Fibroblast of peridontal ligament (primary cell): ENCODE measurements around the gene ABCA7.
A peak's percentile ranks its signal among the peaks of the same experiment; 100 is the strongest.

Experiments
- DNase-seq: peaks from one replicate; pipeline ENCODE4 v3.0.0-alpha.2; 2010; ENCODE audit errors: extremely low read depth

Gene ABCA7

DNA sequence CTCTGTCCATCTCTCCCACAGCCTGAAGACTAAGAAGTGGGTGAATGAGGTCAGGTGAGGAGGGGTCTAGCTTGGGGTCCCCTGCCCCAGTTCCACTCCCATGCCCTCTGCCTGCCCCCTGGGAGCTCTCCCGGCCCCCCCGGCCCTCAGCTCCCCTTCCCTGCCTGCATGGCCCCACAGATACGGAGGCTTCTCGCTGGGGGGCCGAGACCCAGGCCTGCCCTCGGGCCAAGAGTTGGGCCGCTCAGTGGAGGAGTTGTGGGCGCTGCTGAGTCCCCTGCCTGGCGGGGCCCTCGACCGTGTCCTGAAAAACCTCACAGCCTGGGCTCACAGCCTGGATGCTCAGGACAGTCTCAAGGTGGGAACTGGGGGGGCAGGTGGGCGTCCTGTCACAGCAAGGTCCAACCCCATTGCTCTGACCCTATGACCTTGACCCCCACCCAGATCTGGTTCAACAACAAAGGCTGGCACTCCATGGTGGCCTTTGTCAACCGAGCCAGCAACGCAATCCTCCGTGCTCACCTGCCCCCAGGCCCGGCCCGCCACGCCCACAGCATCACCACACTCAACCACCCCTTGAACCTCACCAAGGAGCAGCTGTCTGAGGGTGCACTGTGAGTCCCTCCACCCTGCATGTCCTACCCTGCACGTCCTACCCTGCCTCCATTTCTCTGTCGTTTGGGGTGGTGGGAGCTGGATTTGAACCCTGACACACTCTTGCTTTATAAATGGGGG is 16.1 kb downstream of the ABCA7 start:
- DNase-seq: no peak

- peak; percentile 67 for DNase-seq
Measured at GRCh38 chr19:1057176-1057855, 17.4 kb downstream of the ABCA7 start.

GRCh38 chr19:1058112-1058511 is 18.2 kb downstream of the ABCA7 start:
- no peak for DNase-seq

GRCh38 chr19:1060689-1061088 is 20.8 kb downstream of the ABCA7 start:
- DNase-seq: no peak

DNA sequence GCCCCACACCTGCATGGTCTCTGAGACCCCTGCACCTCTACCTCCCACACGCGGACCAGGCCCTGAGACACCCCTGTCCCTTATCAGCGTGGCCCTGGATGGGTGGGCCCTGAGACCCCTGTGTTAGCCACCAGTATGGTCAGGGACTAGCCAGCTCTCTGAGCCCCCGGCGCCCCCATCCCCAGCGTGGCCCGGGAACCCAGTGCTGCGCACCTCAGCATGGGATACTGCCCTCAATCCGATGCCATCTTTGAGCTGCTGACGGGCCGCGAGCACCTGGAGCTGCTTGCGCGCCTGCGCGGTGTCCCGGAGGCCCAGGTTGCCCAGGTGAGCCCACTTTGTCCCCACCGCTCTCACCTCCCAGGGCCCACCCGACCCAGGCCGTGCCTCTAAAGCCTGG is 22.1 kb downstream of the ABCA7 start:
- no peak for DNase-seq

DNA sequence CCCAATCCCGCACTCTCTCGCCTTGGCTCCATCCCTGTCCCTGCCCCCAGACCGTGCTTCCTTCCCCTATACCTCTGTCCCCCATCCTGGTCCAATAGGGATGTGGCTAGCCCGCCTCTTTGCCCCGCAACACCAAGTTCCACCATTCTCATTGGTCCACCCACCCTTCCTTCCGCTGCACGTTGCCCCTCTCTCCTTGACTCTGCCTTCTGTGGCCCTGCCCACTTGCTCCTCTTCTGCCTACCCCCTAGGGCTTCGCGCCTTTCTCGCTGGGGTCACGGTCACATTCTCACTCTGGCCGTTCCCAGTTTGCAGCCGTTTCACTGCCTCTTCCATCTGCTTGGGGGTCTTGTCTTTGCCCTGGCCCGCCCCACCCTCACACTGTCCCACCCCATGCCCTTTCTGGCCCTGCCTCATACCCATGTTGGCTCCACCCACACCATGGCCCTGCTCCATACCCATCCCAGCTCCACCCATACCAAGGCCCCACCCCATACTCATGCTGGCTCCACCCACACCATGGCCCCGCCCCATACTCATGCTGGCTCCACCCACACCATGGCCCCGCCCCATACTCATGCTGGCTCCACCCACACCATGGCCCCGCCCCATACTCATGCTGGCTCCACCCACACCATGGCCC is 22.6 kb downstream of the ABCA7 start:
- no peak for DNase-seq

GRCh38 chr19:1063030-1063908 is 23.4 kb downstream of the ABCA7 start:
- no peak for DNase-seq

GRCh38 chr19:1063909-1064660 is 24.2 kb downstream of the ABCA7 start:
- DNase-seq: no peak

DNA sequence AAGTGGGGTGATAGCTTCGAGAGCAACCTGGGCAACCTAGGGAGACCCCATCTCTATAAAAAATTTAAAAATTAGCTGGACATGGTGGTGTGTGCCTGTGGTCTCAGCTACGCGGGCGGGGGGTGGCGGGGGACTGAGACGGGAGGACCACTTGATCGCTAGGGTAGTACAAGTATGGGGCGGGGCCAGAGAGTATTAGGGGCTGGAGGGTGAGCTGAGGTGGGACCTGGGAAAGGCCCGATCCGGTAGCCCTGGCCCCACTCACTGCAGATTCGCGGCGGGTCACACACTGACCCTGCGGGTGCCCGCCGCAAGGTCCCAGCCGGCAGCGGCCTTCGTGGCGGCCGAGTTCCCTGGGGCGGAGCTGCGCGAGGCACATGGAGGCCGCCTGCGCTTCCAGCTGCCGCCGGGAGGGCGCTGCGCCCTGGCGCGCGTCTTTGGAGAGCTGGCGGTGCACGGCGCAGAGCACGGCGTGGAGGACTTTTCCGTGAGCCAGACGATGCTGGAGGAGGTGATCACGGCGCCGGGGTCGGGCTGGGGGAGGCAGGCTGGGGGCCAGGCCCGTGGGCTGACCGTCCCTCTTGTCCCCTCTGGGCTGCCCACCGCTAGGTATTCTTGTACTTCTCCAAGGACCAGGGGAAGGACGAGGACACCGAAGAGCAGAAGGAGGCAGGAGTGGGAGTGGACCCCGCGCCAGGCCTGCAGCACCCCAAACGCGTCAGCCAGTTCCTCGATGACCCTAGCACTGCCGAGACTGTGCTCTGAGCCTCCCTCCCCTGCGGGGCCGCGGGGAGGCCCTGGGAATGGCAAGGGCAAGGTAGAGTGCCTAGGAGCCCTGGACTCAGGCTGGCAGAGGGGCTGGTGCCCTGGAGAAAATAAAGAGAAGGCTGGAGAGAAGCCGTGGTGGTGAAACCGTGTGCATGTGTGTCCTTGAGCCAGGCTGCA is 25.0 kb downstream of the ABCA7 start:
- peak; percentile 53 for DNase-seq

DNA sequence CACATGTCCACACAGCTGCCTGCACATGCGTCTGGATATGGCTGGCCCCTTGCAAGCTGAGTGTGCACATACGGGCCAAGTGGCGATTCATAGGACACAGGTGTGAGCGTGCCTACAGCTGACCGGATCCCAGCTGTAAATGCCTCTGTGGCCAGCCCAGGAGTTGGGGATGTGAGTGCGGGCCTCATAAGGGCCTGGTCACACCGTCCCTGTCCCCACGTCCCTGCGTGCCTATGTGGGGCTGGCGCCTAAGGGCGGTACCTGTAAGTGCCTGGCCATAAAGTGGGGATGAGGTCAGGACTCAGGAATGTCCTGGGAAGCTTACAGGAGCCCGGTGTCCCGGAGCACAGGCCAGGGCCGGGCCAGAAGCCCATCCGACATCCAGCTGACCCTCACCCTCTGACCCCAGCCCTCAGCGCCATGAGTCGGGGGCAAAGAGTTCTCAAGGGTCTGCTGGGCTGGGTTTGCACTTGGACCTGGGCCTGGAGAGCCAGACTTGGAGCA is 25.8 kb downstream of the ABCA7 start:
- DNase-seq: no peak

GRCh38 chr19:1066251-1066747 is 26.4 kb downstream of the ABCA7 start:
- DNase-seq: no peak

DNA sequence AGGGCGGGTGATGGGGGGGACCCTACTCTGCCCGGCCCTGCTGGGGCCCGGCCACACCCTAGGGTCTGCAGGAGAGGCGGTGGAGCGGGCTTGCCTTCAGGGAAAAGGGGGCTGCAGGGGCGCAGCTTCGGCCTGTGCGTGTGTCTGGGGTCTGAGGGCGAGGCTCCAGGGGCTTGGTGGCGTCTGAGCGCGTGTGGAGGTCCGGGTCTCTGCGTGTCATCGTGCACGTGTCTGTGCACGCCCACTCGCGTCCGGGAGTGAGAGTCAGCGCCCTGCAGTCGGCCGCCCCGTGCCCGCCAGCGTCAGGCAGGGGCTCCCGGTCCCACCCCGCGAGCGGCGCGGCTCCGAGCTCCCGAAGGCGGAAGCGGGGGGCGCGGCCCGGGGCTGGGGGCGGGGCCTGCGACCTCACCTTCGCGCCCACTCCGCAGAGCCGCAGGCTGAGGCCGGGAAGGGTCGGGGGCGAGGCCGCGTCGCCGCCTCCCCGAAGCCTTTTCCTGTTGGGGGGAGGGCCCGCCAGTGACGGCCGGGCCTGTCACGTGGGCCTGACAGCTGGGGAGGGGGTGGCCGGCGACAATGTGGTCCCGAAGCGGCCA is 26.9 kb downstream of the ABCA7 start, which contains the start of gene ARHGAP45:
Gene ARHGAP45, plus strand, starts transcription at position 420 of the 593 bp plus-strand sequence. CDS start 239 bp downstream, outside the sequence.
- DNase-seq: no peak

- DNase-seq: no peak
Measured at GRCh38 chr19:1067341-1067957, 27.5 kb downstream of the ABCA7 start.

- DNase-seq: no peak
Measured at GRCh38 chr19:1068009-1069001, 28.4 kb downstream of the ABCA7 start.

- no peak for DNase-seq
Measured at GRCh38 chr19:1069009-1069779, 29.3 kb downstream of the ABCA7 start.

- DNase-seq: no peak
Measured at GRCh38 chr19:1070576-1070930, 30.6 kb downstream of the ABCA7 start.
